ENCODE measurements around the gene ZIC5. TPM values are rescaled to one million over a fixed set of nuclear protein-coding genes. Genes with fewer than 3 reads are reported as not detected.

Gene ZIC5
- total and polyA plus RNA-seq, 12 donors = not detected

GRCh38 chr13:99994638-99995020, 23.1 kb upstream of the ZIC5 start:
- TF ChIP-seq CTCF (IDR thresholded peaks at IDR 0.05) = no peak
- Histone ChIP-seq H3K9me3 (no peaks in the 10 kb centered on the region), H3K27me3 (peaks cover 67 to 100% (median 100%) of the 10 kb centered on the region in 7 donors), H3K4me3 (no peak overlapping the region), H3K4me1 (peaks cover 0 to 17% (median 0%) of the 10 kb centered on the region in 9 donors), H3K27ac (no peak overlapping the region), H3K36me3 (no peaks in the 10 kb centered on the region)
- ATAC-seq (no peak), DNase-seq (no peak)
- intact Hi-C loops (cut with DNase I) = no loop called here
- WGBS, 2 donors = 17 to 21% methylated on average over 1 of the region's 1 CpG

GRCh38 chr13:99993660-99994637, 22.4 kb upstream of the ZIC5 start:
- Histone ChIP-seq H3K4me1 (peaks cover 0 to 24% (median 4%) of the 10 kb centered on the region in 9 donors), H3K36me3 (no peaks in the 10 kb centered on the region), H3K27me3 (peaks cover 73 to 100% (median 100%) of the 10 kb centered on the region in 7 donors), H3K9me3 (no peaks in the 10 kb centered on the region), H3K27ac (no peak overlapping the region), H3K4me3 (no peak overlapping the region)
- WGBS, 2 donors = 7 to 11% methylated on average over 9 of the region's 9 CpGs
- ATAC-seq (no peak), DNase-seq (no peak)
- intact Hi-C loops (cut with DNase I) = no loop called here
- no peak for TF ChIP-seq CTCF (IDR thresholded peaks at IDR 0.05)

DNA sequence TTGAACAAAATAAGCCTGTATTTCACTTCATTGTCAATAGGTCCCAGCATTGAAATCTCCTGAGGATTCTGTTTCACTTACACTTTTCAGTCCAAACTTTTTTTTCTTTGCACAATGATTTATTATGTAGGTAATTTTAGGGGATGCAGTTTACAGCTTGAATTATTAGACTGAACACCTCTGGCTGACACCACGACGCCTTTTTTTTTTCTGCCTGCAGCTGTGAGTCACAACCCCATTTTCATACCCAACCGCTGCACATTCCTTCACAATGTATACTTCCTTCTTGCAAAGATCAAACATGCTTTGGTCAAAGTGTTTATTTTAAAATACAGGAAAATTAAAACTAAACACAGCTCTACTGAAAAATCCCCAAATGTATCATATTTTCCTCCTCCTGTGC, 21.4 kb upstream of the ZIC5 start:
- Histone ChIP-seq H3K4me1 (peaks cover 0 to 26% (median 5%) of the 10 kb centered on the region in 9 donors), H3K27ac (no peak overlapping the region), H3K36me3 (no peaks in the 10 kb centered on the region), H3K9me3 (no peaks in the 10 kb centered on the region), H3K4me3 (no peak overlapping the region), H3K27me3 (peaks cover 77 to 100% (median 100%) of the 10 kb centered on the region in 7 donors)
- 9 to 10% methylated on average over 3 of the region's 3 CpGs for WGBS, 2 donors
- no peak for TF ChIP-seq CTCF (IDR thresholded peaks at IDR 0.05)
- intact Hi-C loops (cut with DNase I) = no loop called here
- no peak for DNase-seq
- no peak for ATAC-seq

- WGBS, 2 donors = 6 to 11% methylated on average over 36 of the region's 36 CpGs
- H3K4me3 ChIP-seq = no peak overlapping the region
- no peaks in the 10 kb centered on the region for H3K9me3 ChIP-seq
- peaks cover 75 to 100% (median 100%) of the 10 kb centered on the region in 7 donors for H3K27me3 ChIP-seq
- ATAC-seq (no peak), DNase-seq (no peak)
- TF ChIP-seq CTCF (IDR thresholded peaks at IDR 0.05) = no peak
- H3K36me3 ChIP-seq = no peaks in the 10 kb centered on the region
- H3K4me1 ChIP-seq = peaks cover 0 to 26% (median 5%) of the 10 kb centered on the region in 9 donors
- no peak overlapping the region for H3K27ac ChIP-seq
- intact Hi-C loops (cut with DNase I) = no loop called here
Measured at GRCh38 chr13:99991828-99992775, 20.5 kb upstream of the ZIC5 start.
